IPS-20b (cell line): ENCODE measurements around the gene PARG.
"Not testable (repeated sequence)": the region's sequence is repeated elsewhere in the genome, so short reads cannot be mapped to it uniquely, and the experiment has no call there.

Experiments used
- H3K27ac ChIP-seq: one replicate; pipeline ENCODE4 v1.5.1; 2013; ENCODE audit warnings: low read length
- H3K27me3 ChIP-seq: 2 replicates; pipeline ENCODE4 v1.6.1; 2013; ENCODE audit warnings: mild to moderate bottlenecking, low read length, inconsistent platforms; ENCODE audit not compliant: insufficient read depth
- H3K36me3 ChIP-seq: 2 replicates; pipeline ENCODE4 v1.6.1; 2013; ENCODE audit warnings: low read depth, mild to moderate bottlenecking, inconsistent platforms, low read length, moderate library complexity; ENCODE audit not compliant: insufficient read depth
- H3K4me1 ChIP-seq: 2 replicates; pipeline ENCODE4 v1.6.1; 2013; ENCODE audit warnings: mild to moderate bottlenecking, control low read depth, inconsistent platforms, low read length, moderate library complexity; ENCODE audit not compliant: insufficient read depth
- H3K4me3 ChIP-seq: 2 replicates; pipeline ENCODE4 v1.5.1; 2013; ENCODE audit warnings: mild to moderate bottlenecking, low read length, inconsistent platforms
- H3K9ac ChIP-seq: 2 replicates; pipeline ENCODE4 v1.6.1; 2013; ENCODE audit warnings: low read depth, mild to moderate bottlenecking, inconsistent platforms, low read length, moderate library complexity
- H3K9me3 ChIP-seq: 2 replicates; pipeline ENCODE4 v1.6.1; 2013; ENCODE audit warnings: mild to moderate bottlenecking, low read depth, low read length, inconsistent platforms; ENCODE audit not compliant: insufficient read depth

PARG gene

GRCh38 chr10:49941447-49942338 lies at the start of gene PARG, which contains the start of gene TIMM23B:
PARG (minus strand) TSS chr10:49942027; CDS start chr10:49941725, 302 bp downstream.
TIMM23B (plus strand) TSS chr10:49942053; CDS start chr10:49942195, 142 bp downstream.
- H3K27ac ChIP-seq = peak within 1 kb of the TSS; percentile 65
- not testable (repeated sequence) for H3K4me1 ChIP-seq, H3K36me3 ChIP-seq, H3K9me3 ChIP-seq, H3K27me3 ChIP-seq
- peak within 1 kb of the TSS; percentile 98 for H3K4me3 ChIP-seq
- peak within 1 kb of the TSS; percentile 95 for H3K9ac ChIP-seq

- H3K9ac ChIP-seq, H3K9me3 ChIP-seq, H3K27me3 ChIP-seq, H3K4me1 ChIP-seq, H3K36me3 ChIP-seq, H3K4me3 ChIP-seq, H3K27ac ChIP-seq: not testable (repeated sequence)
These were observed 46.5 kb upstream of the PARG start, which contains the start of gene AGAP6 for GRCh38 chr10:49988376-49988775. AGAP6 (plus strand) TSS chr10:49988406; CDS start chr10:49988716, 310 bp downstream.

GRCh38 chr10:49987207-49987606 lies 45.4 kb upstream of the PARG start:
- not testable (repeated sequence) for H3K36me3 ChIP-seq, H3K9me3 ChIP-seq, H3K4me1 ChIP-seq, H3K27me3 ChIP-seq, H3K9ac ChIP-seq, H3K4me3 ChIP-seq, H3K27ac ChIP-seq

- H3K9me3 ChIP-seq, H3K9ac ChIP-seq, H3K36me3 ChIP-seq, H3K27me3 ChIP-seq, H3K4me1 ChIP-seq, H3K4me3 ChIP-seq, H3K27ac ChIP-seq: not testable (repeated sequence)
These were observed 35.9 kb upstream of the PARG start for GRCh38 chr10:49977756-49978155.

- H3K9me3 ChIP-seq, H3K4me1 ChIP-seq, H3K36me3 ChIP-seq, H3K27ac ChIP-seq, H3K4me3 ChIP-seq, H3K27me3 ChIP-seq, H3K9ac ChIP-seq: not testable (repeated sequence)
These were observed 30.3 kb upstream of the PARG start for GRCh38 chr10:49972094-49972493.

- not testable (repeated sequence) for H3K27ac ChIP-seq, H3K9ac ChIP-seq, H3K27me3 ChIP-seq, H3K4me3 ChIP-seq, H3K9me3 ChIP-seq, H3K36me3 ChIP-seq, H3K4me1 ChIP-seq
These were observed 29.6 kb upstream of the PARG start for GRCh38 chr10:49971466-49971865.

GRCh38 chr10:49970331-49970857 lies 28.6 kb upstream of the PARG start:
- not testable (repeated sequence) for H3K27ac ChIP-seq, H3K9me3 ChIP-seq, H3K4me3 ChIP-seq, H3K9ac ChIP-seq, H3K27me3 ChIP-seq, H3K36me3 ChIP-seq, H3K4me1 ChIP-seq

- not testable (repeated sequence) for H3K4me3 ChIP-seq, H3K27me3 ChIP-seq, H3K9me3 ChIP-seq, H3K9ac ChIP-seq, H3K4me1 ChIP-seq, H3K27ac ChIP-seq
- H3K36me3 ChIP-seq = peaks cover 22% of the 10 kb centered on the region
These were observed 11.3 kb upstream of the PARG start for GRCh38 chr10:49953122-49953521.

GRCh38 chr10:49952006-49952405 lies 10.2 kb upstream of the PARG start:
- H3K27ac ChIP-seq, H3K9ac ChIP-seq, H3K27me3 ChIP-seq, H3K4me3 ChIP-seq, H3K4me1 ChIP-seq, H3K9me3 ChIP-seq: not testable (repeated sequence)
- peaks cover 15% of the 10 kb centered on the region for H3K36me3 ChIP-seq

- H3K4me3 ChIP-seq, H3K27me3 ChIP-seq, H3K27ac ChIP-seq, H3K4me1 ChIP-seq, H3K9me3 ChIP-seq, H3K9ac ChIP-seq, H3K36me3 ChIP-seq: not testable (repeated sequence)
These were observed 6.9 kb upstream of the PARG start for GRCh38 chr10:49948737-49949136.

- H3K36me3 ChIP-seq, H3K27me3 ChIP-seq, H3K27ac ChIP-seq, H3K4me1 ChIP-seq, H3K4me3 ChIP-seq, H3K9ac ChIP-seq, H3K9me3 ChIP-seq: not testable (repeated sequence)
These were observed 6.3 kb upstream of the PARG start for GRCh38 chr10:49948142-49948541.

- not testable (repeated sequence) for H3K4me3 ChIP-seq, H3K36me3 ChIP-seq, H3K9me3 ChIP-seq, H3K27ac ChIP-seq, H3K4me1 ChIP-seq, H3K9ac ChIP-seq, H3K27me3 ChIP-seq
These were observed 1.8 kb upstream of the PARG start for GRCh38 chr10:49943607-49944006.
